Activated naive CD4-positive, alpha-beta T cell treated with anti-CD3 and anti-CD28 coated beads, Interleukin-2, amount 50 U/mL, for 72 hours (primary cell): ENCODE measurements around the gene IGHMBP2. TPM values are rescaled to one million over a fixed set of nuclear protein-coding genes. Genes with fewer than 3 reads are reported as not detected.
"Not testable (repeated sequence)": the region's sequence is repeated elsewhere in the genome, so short reads cannot be mapped to it uniquely, and the experiment has no call there.

Experiments used
- ATAC-seq, 2 donors: fragments of 150-1000 bp; cut with Tn5 transposase; 2 replicates each; pipeline ENCODE4 v1.10.0; 2021; ENCODE audit warnings: mild to moderate bottlenecking in 2 of 2, moderate library complexity in 2 of 2
- DNase-seq, 2 donors: peaks; one replicate each; pipeline ENCODE4 v3.0.0; 2021 to 2022; ENCODE audit warnings: low spot score in 2 of 2
- H3K27ac Mint-ChIP-seq, 2 donors: one replicate each; pipeline ENCODE4 v1.8.0; 2022; ENCODE audit warnings: mild to moderate bottlenecking in 2 of 2, mixed read lengths in 2 of 2
- H3K36me3 Mint-ChIP-seq, 2 donors: one replicate each; pipeline ENCODE4 v1.8.0; 2022; ENCODE audit warnings: mixed read lengths in 2 of 2
- H3K9me3 Mint-ChIP-seq, 2 donors: one replicate each; pipeline ENCODE4 v1.8.0; 2022; ENCODE audit warnings: mixed read lengths in 2 of 2
- total RNA-seq, 2 donors: library from RNA; stranded (reverse); gene quantifications; one replicate each; pipeline ENCODE4 v1.2.3, GENCODE V29; 2022

The IGHMBP2 gene
- total RNA-seq, 2 donors from 2014 or later = 21.2 to 60.2 TPM

DNA sequence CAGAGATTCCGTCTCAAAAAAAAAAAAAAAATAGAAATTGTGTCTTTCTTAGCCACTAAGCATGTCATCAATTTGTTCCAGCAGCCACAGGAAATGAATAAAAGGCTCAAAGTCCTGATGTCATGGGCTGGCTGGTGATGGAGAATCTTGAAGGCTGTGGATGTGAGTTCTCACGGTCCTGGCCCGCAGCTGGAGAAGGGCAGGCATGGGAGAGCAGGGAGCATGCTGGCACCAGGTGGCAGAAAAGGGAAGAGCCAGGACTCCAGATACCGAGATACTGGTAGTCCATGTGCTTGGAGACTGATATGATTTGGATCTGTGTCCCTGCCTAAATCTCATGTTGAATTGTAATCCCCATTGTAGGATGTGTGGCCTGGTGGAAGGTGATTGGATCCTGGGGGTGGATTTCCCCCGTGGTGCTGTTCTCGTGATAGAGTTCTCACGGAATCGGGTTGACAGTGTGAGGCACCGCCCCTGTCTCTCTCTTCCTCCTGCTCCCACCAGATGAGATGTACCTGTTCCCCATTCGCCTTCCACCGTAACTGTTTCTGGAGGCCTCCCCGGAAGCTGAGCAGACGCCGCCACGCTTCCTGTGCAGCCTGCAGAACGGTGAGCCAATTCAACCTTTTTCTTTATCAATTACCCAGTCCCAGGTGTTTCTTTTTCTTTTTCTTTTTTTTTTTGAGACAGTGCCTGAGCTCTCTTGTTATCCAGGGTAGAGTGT, 59.0 kb downstream of the IGHMBP2 start:
- H3K36me3 Mint-ChIP-seq = no peaks in the 10 kb centered on the region
- peak overlapping the region; percentile 50 to 60 for H3K27ac Mint-ChIP-seq
- peak; percentile 37 to 66 for ATAC-seq
- peak in 1 of 2 donors; percentile 38 for DNase-seq
- H3K9me3 Mint-ChIP-seq = no peaks in the 10 kb centered on the region

DNA sequence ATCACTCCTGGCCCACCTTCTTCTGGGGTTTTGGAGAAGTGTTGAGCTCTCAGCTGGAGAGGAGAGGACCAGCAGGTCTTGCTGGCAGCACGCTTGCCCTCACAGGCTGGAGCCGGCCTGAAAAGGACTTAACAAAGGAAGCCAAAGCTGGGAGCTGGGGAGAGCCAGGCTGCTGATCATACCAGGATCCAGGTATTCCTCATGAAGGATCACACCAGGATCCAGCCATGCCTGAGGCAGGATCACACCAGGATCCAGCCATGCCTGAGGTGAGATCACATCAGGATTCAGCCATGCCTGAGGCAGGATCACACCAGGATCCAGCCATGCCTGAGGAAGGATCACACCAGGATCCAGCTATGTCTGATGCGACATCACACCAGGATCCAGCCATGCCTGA, 60.1 kb downstream of the IGHMBP2 start:
- Mint-ChIP-seq H3K27ac (peak overlapping the region in 1 of 2 donors; percentile 60), H3K36me3 (no peaks in the 10 kb centered on the region), H3K9me3 (no peaks in the 10 kb centered on the region)
- ATAC-seq = no peak
- peak in 1 of 2 donors; percentile 11 for DNase-seq

DNA sequence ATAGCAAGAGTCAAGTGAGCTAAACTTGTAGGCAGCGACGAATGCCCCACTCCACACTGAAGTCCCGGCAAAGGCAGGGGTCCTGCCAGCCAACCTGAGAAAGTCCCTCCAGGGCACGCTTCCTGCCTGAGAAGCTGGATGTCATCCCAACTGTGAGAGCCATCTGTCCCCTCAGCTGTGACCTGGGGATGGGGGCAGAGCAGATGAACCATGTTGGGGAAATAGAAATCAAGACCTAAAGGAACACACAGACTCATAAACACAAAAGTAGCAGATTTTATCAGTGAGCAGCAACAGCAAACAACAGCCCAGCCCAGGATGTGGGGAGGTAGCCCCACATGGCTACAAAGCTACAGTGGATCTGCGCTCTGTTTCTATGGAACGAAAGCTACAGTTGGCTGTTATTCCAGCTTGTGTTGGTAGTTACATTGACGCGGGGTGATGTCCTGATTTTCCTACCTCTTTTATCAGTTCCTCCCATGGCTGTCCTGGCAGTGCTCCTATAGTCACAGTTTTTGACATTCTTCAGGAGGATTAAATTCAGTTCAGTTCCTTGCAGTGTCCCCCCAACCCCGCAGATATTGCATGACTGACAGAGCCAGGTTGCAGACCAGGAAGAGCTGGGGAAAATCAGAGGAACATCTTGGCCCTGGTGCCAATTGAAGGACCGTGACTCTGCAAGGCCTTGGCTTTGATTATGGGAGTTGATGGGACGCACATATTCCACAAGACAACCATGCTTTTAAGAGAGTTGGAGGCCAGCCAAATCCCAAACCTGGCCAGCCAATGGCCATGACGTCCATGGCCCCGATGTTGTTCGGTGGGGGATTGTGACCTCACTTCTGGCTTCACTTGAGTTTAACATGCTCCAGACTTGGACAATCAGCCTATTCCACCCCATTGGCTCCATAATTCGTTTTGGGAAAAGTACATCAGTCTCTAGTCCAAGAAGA, 62.5 kb downstream of the IGHMBP2 start:
- DNase-seq (peak in 1 of 2 donors; percentile 33), ATAC-seq (no peak)
- peak overlapping the region in 1 of 2 donors; percentile 4 for H3K27ac Mint-ChIP-seq
- no peaks in the 10 kb centered on the region for H3K36me3 Mint-ChIP-seq
- no peaks in the 10 kb centered on the region for H3K9me3 Mint-ChIP-seq

DNA sequence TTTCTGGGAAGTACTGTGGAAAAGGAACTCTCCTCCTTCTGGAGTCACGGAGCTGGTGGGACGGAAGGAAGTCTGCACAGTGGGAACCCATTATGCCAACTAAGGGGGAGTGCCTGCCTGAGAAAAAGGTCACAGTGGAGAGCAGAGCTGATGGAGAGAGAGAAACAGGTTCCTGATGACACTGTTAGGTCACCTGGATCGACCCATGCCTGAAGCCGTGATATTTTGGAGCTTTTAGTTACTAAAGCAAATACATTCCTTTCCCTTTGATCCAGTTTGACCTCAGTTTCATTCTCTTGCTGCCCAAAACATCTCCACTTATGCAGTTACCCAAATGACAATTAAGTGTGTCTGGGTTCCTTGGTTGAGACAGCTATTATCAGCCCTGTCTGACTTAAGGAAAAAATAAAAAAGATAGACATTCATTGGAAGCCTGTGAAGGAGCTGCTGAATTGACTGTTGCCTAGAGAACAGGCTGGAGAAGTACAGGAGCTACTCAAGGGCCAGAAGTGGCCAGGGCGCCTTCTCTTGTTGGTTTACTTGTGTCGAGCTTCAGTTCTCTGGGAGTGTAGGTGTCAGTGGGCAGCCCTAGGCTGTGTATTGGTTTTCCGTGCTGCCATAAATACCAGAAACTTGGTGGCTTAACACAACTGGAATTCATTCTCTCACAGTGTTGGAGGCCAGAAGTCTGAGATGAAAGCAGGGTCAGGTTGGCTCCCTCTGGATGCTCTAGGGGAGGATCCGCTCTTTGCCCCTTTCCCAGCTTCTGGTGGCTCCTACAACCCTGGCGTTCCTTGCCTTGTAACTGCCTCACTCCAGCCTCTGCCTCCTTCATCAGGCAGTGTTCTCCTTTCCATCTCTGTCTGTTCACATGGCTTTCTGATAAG, 63.4 kb downstream of the IGHMBP2 start:
- Mint-ChIP-seq H3K27ac (no peak overlapping the region), H3K9me3 (no peaks in the 10 kb centered on the region), H3K36me3 (no peaks in the 10 kb centered on the region)
- no peak for ATAC-seq
- DNase-seq = peak in 1 of 2 donors; percentile 34

DNA sequence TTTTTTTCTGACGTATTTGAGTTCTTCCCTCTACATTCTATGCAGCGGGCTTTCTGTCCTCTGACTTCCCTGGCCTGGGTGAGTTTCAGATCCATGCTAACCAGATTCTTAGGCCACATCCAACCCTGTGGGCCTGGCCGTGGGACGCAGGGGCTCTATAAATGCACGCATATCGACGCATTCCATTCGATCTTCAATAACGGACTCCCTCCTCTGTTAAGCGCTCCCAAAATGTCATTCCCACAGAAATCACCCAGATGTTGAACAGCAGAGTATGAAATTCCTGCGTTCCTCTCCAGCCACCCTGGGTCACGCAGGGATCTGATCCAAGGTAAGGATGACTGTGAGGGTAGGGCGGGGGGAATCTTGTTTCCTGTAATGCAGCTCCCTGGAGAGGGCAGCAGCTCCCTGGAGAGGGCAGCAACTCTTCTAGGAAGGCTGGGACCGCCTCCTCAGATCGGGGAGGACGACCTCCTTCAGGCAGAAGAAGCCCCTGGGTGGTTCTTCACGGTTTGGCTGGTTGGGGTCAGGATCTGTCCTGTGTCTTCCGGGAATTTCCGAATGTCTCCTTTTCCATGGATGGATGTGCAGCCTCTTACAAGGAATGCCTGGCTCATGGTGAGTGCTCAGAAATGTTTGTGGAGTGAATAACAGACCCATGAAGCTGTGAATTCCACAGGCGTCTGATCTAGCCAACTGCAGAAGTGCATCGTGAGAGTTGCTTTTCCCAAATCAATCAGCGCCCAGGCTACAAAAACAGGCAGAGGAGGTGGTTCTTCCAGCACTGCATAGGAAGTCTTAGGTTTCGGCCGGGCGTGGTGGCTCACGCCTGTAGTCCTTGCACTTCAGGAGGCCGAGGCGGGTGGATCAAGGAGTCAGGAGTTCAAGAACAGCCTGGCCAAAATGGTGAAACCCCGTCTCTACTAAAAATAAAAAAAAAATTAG, 64.9 kb downstream of the IGHMBP2 start:
- no peaks in the 10 kb centered on the region for H3K36me3 Mint-ChIP-seq
- DNase-seq = peak in 1 of 2 donors; percentile 21
- H3K27ac Mint-ChIP-seq = no peak overlapping the region
- no peak for ATAC-seq
- H3K9me3 Mint-ChIP-seq = no peaks in the 10 kb centered on the region

DNA sequence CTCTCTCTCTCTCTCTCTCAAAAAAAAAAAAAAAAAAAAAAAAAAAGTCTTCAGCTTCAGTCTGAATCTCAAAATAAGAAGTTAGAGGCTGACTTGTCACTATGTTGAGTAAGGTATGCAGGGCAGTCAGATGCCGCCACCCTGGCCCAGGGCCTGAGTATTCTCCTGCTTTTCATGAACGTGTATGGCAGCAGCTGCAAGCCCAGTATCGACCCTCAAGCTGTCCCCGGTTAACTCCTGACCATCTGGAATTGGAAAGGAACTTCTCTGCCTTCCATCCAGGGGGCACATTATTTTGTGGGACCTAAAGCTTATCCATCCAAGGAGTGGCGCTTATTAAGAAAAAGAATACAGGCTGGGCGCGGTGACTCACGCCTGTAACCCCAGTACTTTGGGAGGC, 65.7 kb downstream of the IGHMBP2 start:
- DNase-seq = peak in 1 of 2 donors; percentile 34
- H3K9me3 Mint-ChIP-seq = no peaks in the 10 kb centered on the region
- H3K27ac Mint-ChIP-seq = no peak overlapping the region
- no peaks in the 10 kb centered on the region for H3K36me3 Mint-ChIP-seq
- no peak for ATAC-seq

DNA sequence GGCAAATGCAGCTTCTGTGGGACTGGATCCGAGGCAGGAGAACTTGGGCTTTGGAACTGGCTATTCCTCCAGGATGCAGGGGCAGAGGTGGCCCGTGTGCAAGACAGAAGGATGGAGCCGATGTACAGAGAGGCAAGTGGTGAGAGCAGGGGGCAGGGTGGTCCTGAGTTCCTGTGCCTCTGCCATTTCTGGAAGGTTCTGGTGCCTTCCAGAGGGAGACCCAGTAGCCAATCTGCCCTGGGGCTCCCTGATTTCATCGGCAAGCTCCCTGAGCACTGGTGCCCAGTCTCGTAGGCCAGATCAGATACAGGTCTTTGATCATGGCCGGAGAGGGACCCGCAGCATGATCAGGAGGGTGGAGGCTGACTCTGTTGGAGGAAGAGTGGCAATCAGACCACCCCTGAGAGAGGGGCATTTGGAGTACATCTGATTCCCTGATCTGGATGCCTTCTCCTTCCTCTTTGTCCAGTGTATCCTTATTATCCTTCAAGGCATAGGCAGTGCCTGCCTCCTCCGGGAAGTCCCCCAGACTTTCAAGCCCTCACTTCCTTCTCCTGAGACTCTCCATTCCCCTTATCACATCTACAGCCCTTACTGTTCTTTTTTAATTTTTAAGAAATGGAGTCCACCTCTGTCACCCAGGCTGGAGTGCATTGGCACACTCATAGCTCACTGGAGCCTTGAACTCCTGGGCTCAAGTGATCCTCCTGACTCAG, 67.4 kb downstream of the IGHMBP2 start:
- ATAC-seq = no peak
- Mint-ChIP-seq H3K36me3 (no peaks in the 10 kb centered on the region), H3K27ac (no peak overlapping the region), H3K9me3 (peaks cover 0 to 4% of the 10 kb centered on the region in 2 donors)
- DNase-seq = peak in 1 of 2 donors; percentile 21

DNA sequence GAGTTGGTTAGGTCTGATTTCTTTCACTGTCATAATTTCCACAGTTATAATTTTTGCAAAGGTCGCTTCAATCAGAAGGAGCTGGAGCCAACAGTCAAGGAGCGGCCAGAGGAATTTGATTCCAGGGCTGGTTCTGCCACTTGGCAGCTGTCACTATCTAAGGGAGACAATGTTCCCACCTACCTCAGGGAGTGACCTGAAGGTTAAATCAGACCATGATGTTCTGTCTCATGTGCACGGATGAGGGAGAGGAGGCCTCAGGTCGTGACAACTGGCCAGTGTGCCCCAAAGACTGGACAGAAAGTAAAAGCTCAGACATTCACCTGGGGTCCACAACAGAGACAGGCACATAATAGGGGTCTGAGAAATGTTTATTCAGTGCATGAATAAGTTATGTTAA, 69.5 kb downstream of the IGHMBP2 start:
- Mint-ChIP-seq H3K27ac (no peak overlapping the region), H3K36me3 (no peaks in the 10 kb centered on the region), H3K9me3 (peaks cover 0 to 4% of the 10 kb centered on the region in 2 donors)
- ATAC-seq = no peak
- DNase-seq = peak in 1 of 2 donors; percentile 1

DNA sequence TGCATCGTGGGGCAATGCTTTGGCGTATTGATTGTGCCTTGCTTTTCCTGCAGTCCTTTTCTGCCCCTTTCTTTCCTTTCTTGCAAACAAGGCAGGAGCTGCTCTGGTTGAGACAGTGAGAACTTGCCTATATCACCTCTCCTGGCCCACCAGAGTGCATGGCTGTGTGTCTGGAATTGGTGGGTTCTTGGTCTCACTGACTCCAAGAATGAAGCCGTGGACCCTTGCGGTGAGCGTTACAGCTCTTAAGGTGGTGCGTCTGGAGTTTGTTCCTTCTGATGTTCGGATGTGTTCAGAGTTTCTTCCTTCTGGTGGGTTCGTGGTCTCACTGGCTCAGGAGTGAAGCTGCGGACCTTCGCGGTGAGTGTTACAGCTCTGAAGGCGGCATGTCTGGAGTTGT, 70.0 kb downstream of the IGHMBP2 start:
- not testable (repeated sequence) for ATAC-seq, H3K9me3 Mint-ChIP-seq, H3K36me3 Mint-ChIP-seq, H3K27ac Mint-ChIP-seq, DNase-seq

DNA sequence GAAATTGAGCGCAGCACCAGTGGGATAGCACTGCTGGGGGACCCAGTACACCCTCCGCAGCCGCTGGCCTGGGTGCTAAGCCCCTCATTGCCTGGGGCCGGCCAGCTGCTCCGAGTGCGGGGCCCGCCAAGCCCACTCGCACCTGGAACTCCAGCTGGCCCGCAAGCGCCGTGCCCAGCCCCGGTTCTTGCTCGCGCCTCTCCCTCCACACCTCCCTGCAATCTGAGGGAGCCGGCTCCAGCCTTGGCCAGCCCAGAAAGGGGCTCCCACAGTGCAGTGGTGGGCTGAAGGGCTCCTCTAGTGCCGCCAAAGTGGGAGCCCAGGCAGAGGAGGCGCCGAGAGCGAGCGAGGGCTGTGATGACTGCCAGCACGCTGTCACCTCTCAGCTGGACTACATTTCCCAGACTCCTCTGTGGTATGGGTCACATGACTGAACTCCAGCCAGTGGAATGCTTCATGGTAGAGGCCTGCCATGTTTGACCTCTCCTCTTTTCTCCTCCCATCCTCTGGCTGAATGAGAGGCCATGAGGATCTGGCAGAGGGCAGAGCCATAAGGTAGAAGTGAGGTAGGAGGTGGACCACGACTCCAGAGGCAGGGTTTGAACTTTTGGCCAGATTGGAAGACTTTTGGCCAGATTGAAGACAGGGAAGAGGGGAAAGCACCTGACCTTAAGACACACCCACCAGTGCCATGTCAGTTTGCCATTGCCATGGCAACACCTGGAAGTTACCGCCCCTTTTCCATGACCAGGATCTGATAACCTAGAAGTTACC, 70.9 kb downstream of the IGHMBP2 start:
- H3K36me3 Mint-ChIP-seq = no peaks in the 10 kb centered on the region
- H3K9me3 Mint-ChIP-seq = peaks cover 0 to 4% of the 10 kb centered on the region in 2 donors
- DNase-seq = peak in 1 of 2 donors; percentile 49
- peak overlapping the region in 1 of 2 donors; percentile 87 for H3K27ac Mint-ChIP-seq
- peak; percentile 74 to 96 for ATAC-seq

DNA sequence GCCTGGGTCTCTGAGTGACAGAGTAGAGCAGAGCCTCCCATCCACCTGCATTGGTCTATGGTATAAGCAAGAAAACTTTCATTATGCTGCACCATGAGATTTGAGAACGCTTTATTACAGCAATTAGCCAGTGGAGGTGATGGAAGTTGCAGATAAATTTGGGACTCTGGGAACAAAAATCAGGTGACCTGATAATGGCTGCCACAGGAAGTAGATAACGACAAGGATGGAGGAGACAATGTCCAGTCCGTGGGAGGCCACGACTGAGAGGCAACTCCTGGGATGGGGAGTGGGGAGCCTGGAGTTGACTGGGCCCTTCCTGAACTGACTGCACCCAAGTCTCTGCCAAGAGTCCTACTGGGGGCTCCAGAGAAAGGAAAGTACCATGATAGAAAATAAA, 72.4 kb downstream of the IGHMBP2 start:
- Mint-ChIP-seq H3K9me3 (peaks cover 0 to 4% of the 10 kb centered on the region in 2 donors), H3K36me3 (no peaks in the 10 kb centered on the region), H3K27ac (no peak overlapping the region)
- DNase-seq = no peak
- ATAC-seq = no peak

DNA sequence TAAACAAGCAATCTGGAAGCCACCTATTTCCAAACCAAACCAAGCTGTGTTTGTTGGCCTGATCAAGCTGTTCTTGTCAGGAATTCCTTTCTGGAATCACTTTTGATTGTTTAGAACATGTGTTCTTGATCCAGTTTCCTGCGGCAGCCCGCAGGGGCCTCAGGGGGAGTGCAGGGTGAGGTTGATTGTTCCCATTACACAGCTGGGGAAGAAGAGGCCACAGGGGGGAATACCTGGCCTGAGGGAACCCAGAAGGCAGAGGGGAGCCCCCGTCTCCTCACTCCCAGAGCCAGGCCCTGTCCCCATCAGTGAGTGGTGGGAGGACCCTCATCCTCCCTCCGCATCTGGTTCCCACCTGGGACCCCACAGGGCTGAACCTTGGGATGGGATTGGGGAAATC, 72.9 kb downstream of the IGHMBP2 start:
- Mint-ChIP-seq H3K27ac (no peak overlapping the region), H3K36me3 (no peaks in the 10 kb centered on the region), H3K9me3 (peaks cover 0 to 4% of the 10 kb centered on the region in 2 donors)
- no peak for ATAC-seq
- DNase-seq = peak in 1 of 2 donors; percentile 33

DNA sequence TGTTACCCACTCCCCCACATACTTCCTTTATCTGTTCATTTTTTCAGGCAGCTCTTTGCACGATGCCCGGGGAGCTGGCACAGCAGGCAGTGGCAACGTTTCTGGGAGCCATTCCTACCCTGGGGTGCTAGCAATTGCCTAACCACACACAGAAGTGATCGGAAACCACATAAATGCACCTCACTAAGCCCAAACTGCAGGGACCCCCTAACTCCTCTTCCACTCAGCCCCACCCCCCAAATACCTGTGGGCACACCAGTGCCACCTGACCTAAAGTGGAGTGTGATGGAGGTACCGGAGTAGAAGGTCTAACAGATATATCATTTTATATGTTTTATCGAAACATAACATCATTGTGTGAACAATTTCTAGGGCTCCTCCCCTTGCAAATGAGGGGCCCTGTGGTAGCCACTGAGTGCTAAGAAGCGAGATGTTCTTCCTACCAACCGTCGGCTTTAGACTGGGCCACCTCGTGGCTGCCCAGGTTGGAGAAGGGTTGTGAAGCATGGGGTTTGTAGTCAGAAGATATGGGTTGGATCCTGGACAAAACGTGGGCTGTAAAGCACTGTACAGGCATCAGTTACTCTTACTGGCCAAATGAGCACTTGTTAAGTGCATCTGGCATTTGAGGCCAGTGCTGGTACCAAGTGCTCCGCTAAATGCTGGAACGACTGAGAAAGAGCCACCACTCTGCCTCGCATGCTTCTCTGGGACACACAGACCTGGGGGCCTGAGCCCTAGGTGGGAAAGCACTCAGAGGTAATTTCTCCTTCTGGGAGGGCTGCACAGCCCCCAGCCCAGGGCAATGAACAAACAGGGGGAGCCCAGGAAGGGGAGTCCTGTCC, 74.3 kb downstream of the IGHMBP2 start:
- peaks cover 0 to 4% of the 10 kb centered on the region in 2 donors for H3K9me3 Mint-ChIP-seq
- ATAC-seq (no peak), DNase-seq (no peak)
- H3K36me3 Mint-ChIP-seq = no peaks in the 10 kb centered on the region
- peak overlapping the region in 1 of 2 donors; percentile 29 for H3K27ac Mint-ChIP-seq

DNA sequence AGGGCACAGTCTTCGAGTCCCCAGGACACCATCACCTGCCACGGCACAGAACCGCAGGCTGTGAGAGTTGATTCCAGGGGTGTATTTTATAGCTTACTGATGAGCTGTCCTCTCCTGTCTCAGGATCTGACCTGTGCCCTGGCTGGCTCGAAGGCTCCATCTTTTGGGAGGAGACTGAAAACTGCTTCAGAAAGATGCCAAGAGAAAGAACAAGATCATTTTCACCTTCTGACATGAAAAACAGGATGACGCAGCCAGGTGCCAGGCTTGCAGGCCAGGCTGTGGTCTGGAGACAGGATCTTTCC, 74.9 kb downstream of the IGHMBP2 start:
- no peak for ATAC-seq
- Mint-ChIP-seq H3K27ac (no peak overlapping the region), H3K9me3 (peaks cover 0 to 4% of the 10 kb centered on the region in 2 donors), H3K36me3 (no peaks in the 10 kb centered on the region)
- DNase-seq = peak in 1 of 2 donors; percentile 16
